ENCODE results near the gene REEP1. TPM values are rescaled to one million over a fixed set of nuclear protein-coding genes. Genes with fewer than 3 reads are reported as not detected.

The REEP1 gene
- total and polyA plus RNA-seq, 8 donors = 2.9 to 29.9 (median 6.4) TPM; not detected in 1

DNA sequence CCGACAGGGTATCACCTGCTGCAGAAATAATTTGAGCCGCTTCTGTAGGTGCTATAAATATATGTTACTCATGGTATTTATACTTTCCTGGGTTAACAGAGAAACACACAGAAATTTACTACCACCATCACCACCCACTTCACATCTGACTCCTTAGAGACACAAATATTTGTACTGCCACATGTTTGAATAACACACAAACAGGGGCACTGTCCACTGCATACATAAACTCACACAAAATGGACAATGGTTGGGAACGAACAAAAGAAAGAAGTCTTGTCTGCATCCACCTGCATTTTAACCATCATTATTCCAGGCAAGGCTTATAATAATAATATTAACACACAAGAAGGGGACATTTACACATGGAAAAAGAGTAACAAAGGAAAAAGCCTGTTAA, 166.1 kb downstream of the REEP1 start:
- Histone ChIP-seq H3K4me1 (peaks cover 3 to 21% (median 12%) of the 10 kb centered on the region in 4 donors), H3K27ac (no peak overlapping the region), H3K36me3 (peaks cover 15 to 87% (median 77%) of the 10 kb centered on the region in 4 donors), H3K27me3 (no peaks in the 10 kb centered on the region), H3K9me3 (no peaks in the 10 kb centered on the region), H3K4me3 (no peak overlapping the region)
- intact Hi-C loops (cut with DNase I; ENCODE audit: low total_unique reads) = no loop called here
- no peak for TF ChIP-seq POLR2AphosphoS5 (IDR thresholded peaks at IDR 0.05)
- TF ChIP-seq, protein P1, sequence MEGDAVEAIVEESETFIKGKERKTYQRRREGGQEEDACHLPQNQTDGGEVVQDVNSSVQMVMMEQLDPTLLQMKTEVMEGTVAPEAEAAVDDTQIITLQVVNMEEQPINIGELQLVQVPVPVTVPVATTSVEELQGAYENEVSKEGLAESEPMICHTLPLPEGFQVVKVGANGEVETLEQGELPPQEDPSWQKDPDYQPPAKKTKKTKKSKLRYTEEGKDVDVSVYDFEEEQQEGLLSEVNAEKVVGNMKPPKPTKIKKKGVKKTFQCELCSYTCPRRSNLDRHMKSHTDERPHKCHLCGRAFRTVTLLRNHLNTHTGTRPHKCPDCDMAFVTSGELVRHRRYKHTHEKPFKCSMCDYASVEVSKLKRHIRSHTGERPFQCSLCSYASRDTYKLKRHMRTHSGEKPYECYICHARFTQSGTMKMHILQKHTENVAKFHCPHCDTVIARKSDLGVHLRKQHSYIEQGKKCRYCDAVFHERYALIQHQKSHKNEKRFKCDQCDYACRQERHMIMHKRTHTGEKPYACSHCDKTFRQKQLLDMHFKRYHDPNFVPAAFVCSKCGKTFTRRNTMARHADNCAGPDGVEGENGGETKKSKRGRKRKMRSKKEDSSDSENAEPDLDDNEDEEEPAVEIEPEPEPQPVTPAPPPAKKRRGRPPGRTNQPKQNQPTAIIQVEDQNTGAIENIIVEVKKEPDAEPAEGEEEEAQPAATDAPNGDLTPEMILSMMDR (IDR thresholded peaks at IDR 0.05) = no peak
- TF ChIP-seq POLR2A (IDR thresholded peaks at IDR 0.05) = no peak
- TF ChIP-seq EP300 (IDR thresholded peaks at IDR 0.05) = no peak
- WGBS, 5 donors = 72 to 86% (median 76%) methylated on average over 3 of the region's 3 CpGs
- DNase-seq = no peak

DNA sequence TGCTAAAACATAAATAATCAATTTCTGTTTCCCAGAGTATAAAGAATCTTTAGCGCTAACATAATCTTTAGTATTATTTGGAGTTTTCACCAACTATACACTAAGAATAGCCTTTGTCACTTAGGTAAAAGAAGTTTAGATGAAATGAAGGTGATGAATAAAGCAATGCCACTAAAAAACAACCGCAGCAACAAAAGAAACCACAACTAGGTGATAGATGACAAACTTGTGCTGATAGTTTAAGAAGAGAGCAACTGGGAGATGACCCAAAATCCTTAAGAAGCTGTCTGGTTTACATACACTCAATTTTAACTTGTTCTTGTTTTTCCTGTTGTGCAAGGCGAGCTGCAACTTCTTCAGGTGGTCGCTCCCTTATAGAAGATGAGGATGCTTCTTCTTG, 167.0 kb downstream of the REEP1 start:
- no peaks in the 10 kb centered on the region for H3K27me3 ChIP-seq
- H3K4me1 ChIP-seq = peaks cover 0 to 12% (median 5%) of the 10 kb centered on the region in 4 donors
- H3K36me3 ChIP-seq = peaks cover 21 to 88% (median 79%) of the 10 kb centered on the region in 4 donors
- intact Hi-C loops (cut with DNase I; ENCODE audit: low total_unique reads) = no loop called here
- TF ChIP-seq EP300 (IDR thresholded peaks at IDR 0.05) = no peak
- H3K9me3 ChIP-seq = no peaks in the 10 kb centered on the region
- DNase-seq = no peak
- 89 to 96% (median 93%) methylated on average over 4 of the region's 4 CpGs for WGBS, 5 donors
- H3K4me3 ChIP-seq = no peak overlapping the region
- H3K27ac ChIP-seq = no peak overlapping the region

Small RNA genes within 50 kb of the gene (small RNA-seq; reads per million reads assigned to genes)
- 0 reads per million in 4 donors for gene MIR4779
- gene RF00096 = 0 reads per million in 4 donors
- gene RF00413 = 0 reads per million in 4 donors

Other genes starting within 250 kb of the REEP1 start
- 10 to 100 TPM in 3 of 5 donors, 1 to 10 TPM in 2; 4.7 to 36.2 (median 10.1) TPM for gene POLR1A, start 231.7 kb downstream of the REEP1 start, total RNA-seq
- gene POLR1A, start 231.7 kb downstream of the REEP1 start, polyA plus RNA-seq = 1 to 10 TPM; 1.4 to 2.6 (median 2.4) TPM
- 100 to 1,000 TPM in 3 of 5 donors, 10 to 100 TPM in 2; 16.8 to 158 (median 134) TPM for gene PTCD3, start 231.4 kb downstream of the REEP1 start, total RNA-seq
- gene PTCD3, start 231.4 kb downstream of the REEP1 start, polyA plus RNA-seq = 10 to 100 TPM in 2 of 3 donors, 1 to 10 TPM in 1; 9.1 to 28.3 (median 13.1) TPM
- gene IMMT, start 142.2 kb downstream of the REEP1 start, total RNA-seq = 10 to 100 TPM; 30.1 to 94.5 (median 49.6) TPM
- 10 to 100 TPM; 37.3 to 45.1 (median 37.5) TPM for gene IMMT, start 142.2 kb downstream of the REEP1 start, polyA plus RNA-seq
- 10 to 100 TPM in 4 of 5 donors, 1 to 10 TPM in 1; 3.2 to 57.4 (median 17.4) TPM for gene MRPL35, start 138.2 kb downstream of the REEP1 start, total RNA-seq
- gene MRPL35, start 138.2 kb downstream of the REEP1 start, polyA plus RNA-seq = 10 to 100 TPM; 28.0 to 43.8 (median 32.5) TPM
- gene KDM3A, start 103.7 kb upstream of the REEP1 start, total RNA-seq = 100 to 1,000 TPM in 1 of 5 donors, 10 to 100 TPM in 4; 27.5 to 101 (median 92.8) TPM
- gene KDM3A, start 103.7 kb upstream of the REEP1 start, polyA plus RNA-seq = 10 to 100 TPM; 10.4 to 20.0 (median 13.6) TPM
- 100 to 1,000 TPM in 2 of 5 donors, 10 to 100 TPM in 3; 25.7 to 158 (median 71.0) TPM for gene CHMP3, start 225.8 kb upstream of the REEP1 start, total RNA-seq
- 100 to 1,000 TPM in 2 of 3 donors, 10 to 100 TPM in 1; 70.8 to 123 (median 104) TPM for gene CHMP3, start 225.8 kb upstream of the REEP1 start, polyA plus RNA-seq